NCI-H1417 (cell line): ENCODE results near the gene BDKRB2.
"Not testable (repeated sequence)": the region's sequence is repeated elsewhere in the genome, so short reads cannot be mapped to it uniquely, and the experiment has no call there.

ENCODE experiments used
- DNase-seq, 3 experiments: peaks; one replicate each; lab custom pipeline; 2025; lab: John Stamatoyannopoulos, UW

BDKRB2 gene

DNA sequence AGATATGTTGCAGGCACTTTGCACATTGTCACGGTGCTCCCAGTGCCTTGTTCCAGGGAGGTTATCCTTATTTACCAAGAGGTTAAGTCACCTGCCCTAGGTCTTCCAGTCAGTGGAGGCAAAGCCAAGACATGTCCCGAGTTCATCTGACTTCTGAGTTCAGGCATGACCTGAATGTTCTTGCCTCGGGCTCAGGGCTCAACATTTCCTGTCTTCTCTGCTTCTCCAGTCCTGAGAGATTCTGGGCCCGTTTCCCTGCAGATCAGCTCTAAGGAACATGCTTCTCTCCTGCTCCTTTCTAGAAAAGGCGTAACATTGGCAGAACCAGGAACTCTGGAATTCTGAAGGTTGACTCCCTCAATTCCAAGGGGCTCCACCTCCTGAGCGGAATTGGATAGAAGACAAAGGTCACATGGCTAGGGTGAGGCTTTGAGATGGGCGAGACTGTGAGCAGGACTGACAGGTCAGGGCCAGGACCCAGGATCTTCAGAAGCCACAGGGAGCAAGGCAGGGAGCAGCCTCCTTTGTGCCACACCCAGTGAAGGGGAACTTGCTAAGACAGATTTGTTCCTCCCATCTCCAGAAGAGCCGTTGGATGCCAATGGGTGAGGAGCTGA lies 19.9 kb downstream of the BDKRB2 start:
- DNase-seq = no peak

GRCh38 chr14:96225213-96225612 lies 20.6 kb downstream of the BDKRB2 start:
- no peak for DNase-seq

- DNase-seq = no peak
Measured at GRCh38 chr14:96225745-96226151, 21.1 kb downstream of the BDKRB2 start.

DNA sequence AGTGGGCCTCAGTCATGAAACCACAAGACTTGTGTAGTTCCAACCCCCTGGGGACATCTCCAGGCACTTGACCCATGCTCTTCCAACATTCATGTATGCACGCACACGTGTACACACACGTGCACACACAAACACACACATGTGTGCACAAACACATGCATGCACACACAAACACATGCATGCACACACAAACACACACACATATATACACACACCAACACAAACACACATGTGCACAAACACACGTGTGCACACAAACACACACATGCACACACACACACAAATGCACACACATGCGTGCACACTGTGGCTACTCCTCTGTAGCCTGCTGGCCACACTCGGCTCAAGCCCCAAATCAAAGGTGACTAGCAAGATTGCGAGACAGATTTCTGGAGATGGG lies 22.8 kb downstream of the BDKRB2 start:
- no peak for DNase-seq

DNA sequence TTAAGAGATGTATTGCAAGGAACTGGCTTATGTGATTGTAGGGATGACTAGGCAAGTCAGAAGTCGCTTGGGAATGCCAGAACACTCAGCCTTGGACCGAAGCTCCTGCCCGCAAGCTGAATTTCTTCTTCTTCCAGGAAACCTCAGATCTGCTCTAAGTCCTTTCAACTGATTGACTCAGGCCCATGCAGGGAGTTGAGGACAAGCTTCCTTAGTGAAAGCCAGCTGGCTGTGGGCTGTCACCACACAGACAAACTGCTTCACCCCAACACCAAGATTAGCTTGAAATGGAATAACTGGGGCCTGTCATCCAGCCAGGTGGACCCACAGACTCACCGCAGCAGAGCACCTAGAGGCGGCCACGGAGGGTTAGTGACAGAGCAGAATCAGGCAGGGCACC lies 24.7 kb downstream of the BDKRB2 start:
- no peak for DNase-seq

GRCh38 chr14:96231056-96231455 lies 26.4 kb downstream of the BDKRB2 start:
- no peak for DNase-seq

- no peak for DNase-seq
Measured at GRCh38 chr14:96231526-96232130, 27.0 kb downstream of the BDKRB2 start.

GRCh38 chr14:96232506-96232905 lies 27.9 kb downstream of the BDKRB2 start:
- no peak for DNase-seq

DNA sequence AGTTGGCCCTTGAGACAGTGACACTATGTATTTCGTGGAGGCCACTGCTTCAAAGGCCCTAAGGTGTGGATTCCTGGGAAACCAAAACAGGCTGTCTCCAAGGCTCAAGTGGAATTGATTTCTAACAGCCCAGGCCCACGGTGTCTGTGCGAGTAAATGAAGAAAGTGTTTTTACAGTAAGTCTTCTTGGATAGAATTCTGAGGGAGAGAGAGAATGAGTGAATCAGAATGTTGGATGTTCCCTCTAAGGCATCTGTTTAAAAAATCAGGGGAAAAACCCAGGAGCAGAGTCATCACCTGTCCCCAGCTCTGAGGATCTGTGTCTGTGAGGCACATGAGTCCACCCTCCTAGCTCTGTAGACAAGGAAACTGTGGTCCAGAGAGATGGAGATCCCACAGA lies 29.0 kb downstream of the BDKRB2 start:
- no peak for DNase-seq

GRCh38 chr14:96235426-96235825 lies 30.8 kb downstream of the BDKRB2 start:
- DNase-seq = no peak

DNA sequence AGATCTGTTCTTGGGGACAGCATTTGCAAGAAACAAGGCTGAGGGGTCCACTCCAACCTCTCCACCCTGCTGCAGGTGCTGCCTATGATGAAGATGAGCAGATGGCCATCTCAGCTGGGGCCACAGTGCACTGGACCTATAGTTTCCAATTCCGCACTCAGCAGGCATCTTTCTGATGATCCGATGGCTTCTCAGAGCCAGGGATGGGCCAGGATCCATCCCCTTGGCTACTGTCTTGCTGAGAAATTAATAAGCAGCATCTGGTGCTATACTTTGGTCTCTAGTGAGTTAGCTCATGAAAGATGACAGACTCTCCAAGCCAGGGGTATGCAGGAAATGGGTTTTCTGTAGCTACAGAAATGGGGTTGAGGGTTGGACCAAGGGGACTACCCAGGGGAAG lies 33.0 kb downstream of the BDKRB2 start:
- no peak for DNase-seq

GRCh38 chr14:96238676-96239265 lies 34.1 kb downstream of the BDKRB2 start:
- no peak for DNase-seq

GRCh38 chr14:96239711-96240141 lies 35.1 kb downstream of the BDKRB2 start:
- DNase-seq = no peak

DNA sequence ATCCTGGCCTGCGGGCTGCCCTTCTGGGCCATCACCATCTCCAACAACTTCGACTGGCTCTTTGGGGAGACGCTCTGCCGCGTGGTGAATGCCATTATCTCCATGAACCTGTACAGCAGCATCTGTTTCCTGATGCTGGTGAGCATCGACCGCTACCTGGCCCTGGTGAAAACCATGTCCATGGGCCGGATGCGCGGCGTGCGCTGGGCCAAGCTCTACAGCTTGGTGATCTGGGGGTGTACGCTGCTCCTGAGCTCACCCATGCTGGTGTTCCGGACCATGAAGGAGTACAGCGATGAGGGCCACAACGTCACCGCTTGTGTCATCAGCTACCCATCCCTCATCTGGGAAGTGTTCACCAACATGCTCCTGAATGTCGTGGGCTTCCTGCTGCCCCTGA lies 36.0 kb downstream of the BDKRB2 start:
- no peak for DNase-seq

DNA sequence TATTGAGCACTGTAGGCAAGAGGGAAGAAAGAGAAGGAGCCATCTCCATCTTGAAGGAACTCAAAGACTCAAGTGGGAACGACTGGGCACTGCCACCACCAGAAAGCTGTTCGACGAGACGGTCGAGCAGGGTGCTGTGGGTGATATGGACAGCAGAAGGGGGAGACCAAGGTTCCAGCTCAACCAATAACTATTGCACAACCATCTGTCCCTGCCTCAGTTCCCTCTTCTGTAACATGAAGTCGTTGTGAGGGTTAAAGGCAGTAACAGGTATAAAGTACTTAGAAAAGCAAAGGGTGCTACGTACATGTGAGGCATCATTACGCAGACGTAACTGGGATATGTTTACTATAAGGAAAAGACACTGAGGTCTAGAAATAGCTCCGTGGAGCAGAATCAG lies 37.5 kb downstream of the BDKRB2 start:
- DNase-seq = no peak

- no peak for DNase-seq
Measured at GRCh38 chr14:96243785-96244184, 39.1 kb downstream of the BDKRB2 start.

- not testable (repeated sequence) for DNase-seq
Measured at GRCh38 chr14:96245074-96245473, 40.4 kb downstream of the BDKRB2 start.

- no peak for DNase-seq
Measured at GRCh38 chr14:96245710-96246538, 41.3 kb downstream of the BDKRB2 start.

- DNase-seq = no peak
Measured at GRCh38 chr14:96246539-96246847, 41.9 kb downstream of the BDKRB2 start.

- DNase-seq = no peak
Measured at GRCh38 chr14:96247031-96247430, 42.4 kb downstream of the BDKRB2 start.

DNA sequence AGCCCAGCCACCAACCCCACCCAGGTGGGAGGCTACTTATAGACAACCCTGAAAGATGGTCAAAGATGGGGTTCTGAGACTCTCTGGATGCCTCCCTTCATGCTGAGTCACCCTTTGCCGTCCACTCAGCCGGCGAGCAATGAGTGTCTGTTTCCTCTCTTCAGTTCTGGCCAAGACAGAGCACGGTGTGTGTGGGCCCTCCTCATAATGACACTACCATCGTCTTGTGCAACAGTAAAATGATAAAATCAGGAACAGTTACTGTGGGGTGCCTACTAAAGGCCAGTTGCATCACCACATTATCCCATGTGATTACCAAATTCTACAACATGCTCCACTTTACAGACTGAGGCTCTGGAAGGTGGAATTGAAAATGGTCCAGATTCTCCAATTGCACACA lies 44.4 kb downstream of the BDKRB2 start:
- DNase-seq = no peak

DNA sequence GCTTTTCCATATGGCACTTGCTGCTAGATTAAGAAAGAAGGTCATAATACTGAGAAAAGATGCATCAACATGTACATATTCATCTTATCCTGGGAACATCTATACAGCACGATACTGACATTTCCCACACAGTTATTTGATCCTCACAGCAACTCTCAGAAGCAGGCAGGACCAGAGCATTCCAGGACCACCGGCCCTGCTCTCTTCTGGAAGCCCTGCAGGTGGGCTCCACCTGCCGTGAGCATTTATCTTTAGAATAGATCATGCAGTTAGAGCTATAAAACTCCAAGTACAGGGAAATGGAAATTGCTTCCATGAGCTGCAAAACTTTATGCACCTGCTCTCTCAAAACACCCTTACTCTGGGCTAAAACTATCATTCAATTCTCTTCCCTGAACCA lies 45.8 kb downstream of the BDKRB2 start:
- DNase-seq = peak in 1 of 3 experiments; percentile 27

DNA sequence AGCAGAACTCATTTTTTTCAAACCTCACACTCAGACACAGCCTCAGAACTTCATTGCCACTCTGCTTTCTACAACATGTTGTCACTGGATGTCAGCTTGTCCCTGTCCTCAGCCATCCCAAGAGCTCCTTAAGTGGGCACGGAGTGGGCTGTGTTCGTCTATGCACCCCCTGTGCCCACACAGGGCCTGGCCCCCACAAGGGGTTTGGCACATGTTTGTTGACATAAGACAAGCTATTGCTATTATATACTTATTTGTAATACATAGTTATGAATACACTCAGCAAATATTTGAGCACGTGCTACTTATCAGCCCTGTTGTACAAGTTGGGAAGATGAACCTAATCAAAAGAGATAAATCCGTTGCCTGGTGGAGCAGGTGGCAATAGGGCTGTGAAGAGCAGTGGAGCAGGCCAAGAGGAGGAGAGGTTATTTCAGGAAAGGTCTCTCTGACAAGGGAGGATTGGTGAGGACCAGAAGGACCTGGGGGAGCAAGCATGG lies 47.1 kb downstream of the BDKRB2 start:
- peak in 1 of 3 experiments; percentile 26 for DNase-seq
